A549 treated with AZD2906 at 1 μM for 4 hours (cell line): ENCODE results near the gene SRSF12. TPM values are rescaled to one million over a fixed set of nuclear protein-coding genes. Genes with fewer than 3 reads are reported as not detected.

Experiments
- total RNA-seq: library from RNA; stranded (reverse); fragments of 200-300 nt; extraction: Qiagen RNA extraction; gene quantifications from 5 replicates; pipeline ENCODE4 v1.2.3, GENCODE V29; 2022

SRSF12 gene
- 1.2 to 2.3 TPM (median 1.9 TPM) in 5 replicates for total RNA-seq

DNA sequence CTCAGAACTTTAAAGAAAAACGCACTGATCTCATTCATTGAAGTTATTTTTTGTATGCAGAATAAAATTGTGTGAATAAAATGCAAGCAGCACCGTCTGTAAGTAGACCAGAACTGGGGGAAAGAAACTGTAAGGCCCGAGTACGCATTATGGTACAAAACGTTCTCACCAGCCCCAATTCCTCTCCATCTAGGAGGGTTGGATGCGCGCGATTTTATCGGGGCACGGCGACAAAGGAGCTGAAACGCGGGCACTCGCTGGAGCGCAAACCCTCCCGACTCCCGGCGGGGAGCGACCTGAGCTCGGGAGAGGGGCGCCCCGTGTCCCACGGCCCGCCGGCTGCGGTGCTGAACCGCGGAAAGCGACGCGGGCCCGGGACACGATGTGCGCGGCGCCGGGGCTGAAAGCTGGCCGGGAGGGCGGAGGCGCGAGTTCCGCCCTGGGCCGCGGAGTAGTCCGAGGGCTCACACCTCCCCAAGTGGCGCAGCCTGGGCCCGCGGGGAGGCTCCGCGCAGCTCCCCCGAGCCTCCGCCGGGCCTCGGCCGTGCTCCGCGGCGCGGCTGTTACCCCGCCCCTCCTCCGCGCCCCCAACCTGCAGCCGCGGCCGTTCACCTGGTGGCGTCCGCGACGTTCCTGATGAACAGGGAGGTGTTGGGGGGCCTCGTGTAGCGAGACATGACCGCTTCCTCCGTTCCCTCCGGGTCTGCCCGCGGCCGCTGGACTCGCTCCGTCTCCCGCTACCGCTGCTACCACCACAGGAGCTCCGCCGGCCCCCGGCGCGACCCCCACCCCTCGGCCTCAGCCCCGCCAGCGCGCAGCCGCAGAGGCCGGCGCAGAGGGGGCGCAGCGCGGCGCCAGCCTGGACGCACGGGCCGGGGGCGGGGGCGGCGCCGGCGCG, at the start of gene SRSF12:
Gene SRSF12, minus strand, starts transcription at position 861 of the 898 bp plus-strand sequence. Its CDS starts 184 bp downstream, at position 677.

DNA sequence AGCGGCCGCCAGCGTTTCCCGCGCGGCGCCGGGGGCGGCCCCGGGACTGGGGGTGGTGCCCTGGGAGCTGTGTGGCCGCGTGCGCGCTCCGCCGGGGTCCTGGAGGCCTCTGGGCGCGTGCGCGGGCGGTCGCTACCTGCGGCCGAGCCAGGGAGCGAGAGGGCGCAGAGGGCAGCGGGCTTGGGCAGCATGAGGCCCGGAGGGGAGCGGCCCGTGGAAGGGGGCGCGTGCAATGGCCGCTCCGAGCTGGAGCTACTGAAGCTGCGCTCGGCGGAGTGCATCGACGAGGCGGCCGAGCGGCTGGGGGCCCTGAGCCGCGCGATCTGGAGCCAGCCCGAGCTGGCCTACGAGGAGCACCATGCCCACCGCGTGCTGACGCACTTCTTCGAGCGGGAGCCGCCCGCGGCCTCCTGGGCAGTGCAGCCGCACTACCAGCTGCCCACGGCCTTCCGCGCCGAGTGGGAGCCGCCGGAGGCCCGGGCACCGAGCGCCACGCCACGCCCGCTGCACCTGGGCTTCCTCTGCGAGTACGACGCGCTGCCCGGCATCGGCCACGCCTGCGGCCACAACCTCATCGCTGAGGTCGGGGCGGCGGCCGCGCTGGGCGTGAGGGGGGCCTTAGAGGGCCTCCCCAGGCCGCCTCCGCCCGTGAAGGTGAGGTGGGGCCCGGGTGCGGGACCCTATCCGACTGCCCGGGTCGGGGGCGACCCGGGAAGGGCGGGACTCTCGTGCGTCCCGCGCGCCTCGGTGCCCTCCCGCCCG, 28.3 kb upstream of the SRSF12 start, which contains the start of gene PM20D2:
Gene PM20D2, plus strand, starts transcription at position 100 of the 762 bp plus-strand sequence. Its CDS starts 90 bp downstream, at position 190.

DNA sequence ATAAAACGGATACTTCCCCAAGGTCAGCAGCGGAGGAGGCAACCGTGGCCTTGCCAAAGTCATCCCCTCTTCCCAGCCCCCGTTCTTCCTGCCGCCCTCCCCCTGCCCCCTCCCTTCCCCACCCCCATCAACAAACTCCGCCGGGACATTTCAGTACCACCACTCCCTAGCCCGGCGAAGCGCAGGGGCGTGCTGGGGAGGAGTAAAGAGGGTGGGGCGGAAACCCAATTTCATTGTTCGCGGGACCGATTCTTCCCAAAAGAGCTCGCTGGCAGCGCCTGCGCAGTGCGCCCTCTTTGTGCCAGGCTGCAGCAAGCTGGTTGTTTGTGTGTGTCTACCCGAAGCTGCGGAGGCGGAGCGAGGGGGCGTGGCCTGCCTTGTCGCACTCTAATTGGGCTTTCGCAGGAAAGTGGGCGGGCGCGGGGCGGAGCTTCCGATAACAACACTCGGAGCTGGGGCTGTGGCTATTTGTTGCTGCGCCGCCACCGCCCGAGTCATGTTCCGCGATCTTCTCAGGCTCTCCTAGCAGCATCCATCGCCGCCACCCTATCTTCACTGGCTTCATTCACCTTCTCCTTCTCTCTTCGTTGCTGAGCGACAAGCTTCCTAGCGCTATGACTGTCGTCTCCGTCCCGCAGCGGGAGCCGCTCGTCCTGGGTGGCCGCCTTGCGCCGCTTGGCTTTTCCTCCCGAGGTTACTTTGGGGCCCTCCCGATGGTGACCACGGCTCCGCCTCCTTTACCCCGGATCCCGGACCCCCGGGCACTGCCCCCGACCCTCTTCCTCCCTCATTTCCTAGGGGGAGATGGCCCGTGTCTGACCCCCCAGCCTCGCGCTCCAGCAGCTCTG, 37.4 kb downstream of the SRSF12 start, which contains the start of gene PNRC1:
Gene PNRC1, plus strand, starts transcription at position 471 of the 848 bp plus-strand sequence. Its CDS starts 144 bp downstream, at position 615.

Other genes starting within 250 kb of the SRSF12 start
- gene RNGTT, start 154.5 kb downstream of the SRSF12 start, total RNA-seq = 6.7 to 9.8 TPM (median 8.1 TPM) in 5 replicates
- gene PNRC1, start 37.3 kb downstream of the SRSF12 start, total RNA-seq = 26.8 to 38.5 TPM (median 34.2 TPM) in 5 replicates
- 11.0 to 14.8 TPM (median 14.1 TPM) in 5 replicates for gene PM20D2, start 28.0 kb upstream of the SRSF12 start, total RNA-seq
- gene GABRR1, start 99.3 kb upstream of the SRSF12 start, total RNA-seq = not detected in 5 replicates
- gene GABRR2, start 197.2 kb upstream of the SRSF12 start, total RNA-seq = 0.03 to 0.11 TPM (median 0.07 TPM) in 5 replicates
- 13.5 to 16.5 TPM (median 14.4 TPM) in 5 replicates for gene UBE2J1, start 234.7 kb upstream of the SRSF12 start, total RNA-seq